ENCODE measurements around the gene RELN. TPM values are rescaled to one million over a fixed set of nuclear protein-coding genes. Genes with fewer than 3 reads are reported as not detected.
A peak's percentile ranks its signal among the peaks of the same experiment; 100 is the strongest.

RELN gene
- total RNA-seq, 1 experiment from 2014 or later: 0.57 TPM

- no peak for DNase-seq (ENCODE audit: extremely low read depth, low read depth)
These were observed 298.2 kb downstream of the RELN start for GRCh38 chr7:103691291-103691690.

DNA sequence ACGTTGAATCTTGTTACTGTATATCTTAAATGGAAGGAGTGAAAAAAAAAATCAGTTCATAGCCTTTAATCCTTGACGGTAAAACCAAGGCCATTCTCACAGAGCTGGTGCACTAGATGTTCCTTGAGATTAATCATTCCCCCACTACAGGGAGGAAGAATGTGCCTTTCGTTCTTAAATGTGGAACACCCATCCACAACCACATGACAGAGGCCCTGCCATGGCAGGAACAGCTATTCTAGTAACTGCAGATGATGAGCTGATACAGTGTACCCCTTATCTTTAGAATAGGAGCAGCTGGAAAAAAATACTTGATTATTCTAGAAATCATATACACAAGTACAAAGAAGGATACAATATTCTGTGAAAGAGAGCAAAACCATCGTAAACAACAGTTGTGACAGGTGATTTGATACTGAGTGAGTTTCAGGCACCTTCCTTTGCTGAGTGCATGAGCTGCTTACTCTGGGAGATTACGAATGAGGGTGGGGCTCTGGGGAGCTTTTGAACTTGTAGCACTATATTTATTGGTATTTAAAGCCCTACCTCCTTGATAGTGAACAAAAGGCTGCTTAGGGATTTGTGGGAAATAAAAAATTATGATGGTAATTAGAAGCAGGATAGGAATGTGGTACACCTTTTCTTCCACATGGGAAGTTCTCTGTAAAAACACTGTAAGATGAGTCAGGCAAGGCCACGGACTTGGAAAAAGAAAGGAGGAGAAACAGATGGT is 299.1 kb downstream of the RELN start:
- DNase-seq (ENCODE audit: extremely low read depth, low read depth): no peak

DNA sequence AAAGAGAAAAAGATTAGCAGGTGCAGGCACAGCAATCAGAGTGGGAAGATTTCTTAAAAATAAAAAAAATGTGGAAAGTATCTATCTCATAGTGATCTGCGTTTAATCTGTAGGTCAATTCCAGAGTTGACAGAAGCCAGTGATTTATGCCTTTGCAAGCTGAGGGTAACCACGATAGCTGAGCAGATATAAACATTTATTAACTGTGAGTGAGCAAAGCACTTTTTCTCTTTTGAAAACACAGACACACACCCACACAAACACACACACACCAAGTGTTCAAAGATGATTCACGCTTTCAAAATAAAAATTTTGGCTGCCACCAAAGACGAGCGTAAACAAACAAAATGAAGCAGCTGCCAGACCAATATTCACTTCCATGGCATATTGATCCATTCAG is 300.2 kb downstream of the RELN start:
- DNase-seq (ENCODE audit: extremely low read depth, low read depth): no peak

DNA sequence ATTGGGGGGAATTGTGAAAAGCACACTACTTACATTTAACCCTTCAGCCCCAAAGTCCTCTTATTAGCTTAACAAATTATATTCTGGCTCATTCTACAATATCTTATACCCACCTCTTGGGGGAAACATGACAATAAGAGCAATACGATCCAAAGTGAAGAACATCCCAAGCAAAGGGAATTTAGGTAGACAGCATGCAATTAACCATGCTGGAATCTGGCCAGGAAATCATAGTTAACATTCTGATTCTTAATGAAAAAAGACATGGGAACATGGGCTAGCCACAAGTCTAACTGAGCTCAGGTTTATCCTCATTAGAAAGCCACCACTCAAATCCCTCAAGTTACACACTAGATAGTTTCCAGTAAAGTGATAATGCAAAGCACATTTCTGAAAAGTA is 301.5 kb downstream of the RELN start:
- no peak for DNase-seq (ENCODE audit: extremely low read depth, low read depth)

DNA sequence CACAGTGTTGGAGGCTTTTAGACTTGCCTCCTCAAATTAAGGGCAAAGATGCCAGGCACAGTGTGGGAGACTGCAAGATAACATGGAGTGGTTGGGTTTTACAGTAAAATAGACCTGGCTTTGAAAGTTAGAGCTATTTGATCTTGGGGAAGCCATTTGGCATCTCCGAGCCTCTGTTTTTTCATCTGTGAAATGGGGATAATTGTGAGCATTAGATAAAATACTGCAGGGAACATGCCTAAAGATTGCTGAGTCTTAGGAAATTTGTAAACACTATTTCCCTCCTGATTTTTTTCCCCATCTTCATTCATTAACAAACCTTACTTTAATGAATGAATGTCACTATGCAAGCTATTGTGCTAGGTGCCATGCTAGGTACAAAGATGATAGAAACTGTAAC is 302.2 kb downstream of the RELN start:
- DNase-seq (ENCODE audit: extremely low read depth, low read depth): no peak

DNA sequence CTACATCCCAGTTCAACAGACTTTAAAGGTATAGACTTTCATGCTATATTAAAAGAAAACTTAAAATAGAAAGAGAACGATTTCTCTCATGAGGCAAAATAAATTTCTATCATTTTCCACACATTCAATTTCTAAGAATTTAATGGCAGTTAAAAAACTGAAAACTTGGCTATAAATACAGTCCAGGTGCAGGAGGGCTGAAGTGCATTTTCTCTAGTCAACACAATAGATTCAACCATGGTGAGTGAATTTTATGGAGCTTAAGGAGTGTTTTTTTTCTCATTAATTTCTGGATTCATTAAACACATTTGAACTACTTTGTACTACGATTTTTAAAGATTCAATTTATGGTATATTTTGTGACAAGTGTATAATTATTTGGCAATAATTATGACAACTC is 302.7 kb downstream of the RELN start:
- no peak for DNase-seq (ENCODE audit: extremely low read depth, low read depth)

DNA sequence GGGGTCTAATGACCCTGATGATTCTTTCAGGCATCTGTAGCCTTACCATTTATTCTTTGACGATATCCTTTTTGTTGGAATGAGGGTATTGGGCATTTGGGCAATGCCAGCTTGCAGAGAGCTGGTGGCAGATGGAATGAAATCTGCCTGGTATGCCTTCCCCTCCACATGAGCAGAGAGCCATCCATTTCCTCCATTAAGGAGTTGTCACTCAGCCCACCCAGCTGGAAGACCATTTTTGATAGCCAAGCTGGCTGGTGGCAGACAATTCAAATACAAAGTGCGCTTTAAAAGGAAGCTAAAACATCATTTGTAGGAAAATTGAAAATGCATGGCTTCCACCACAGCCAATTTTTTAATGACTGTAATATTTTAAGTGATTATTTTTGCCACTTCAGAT is 303.4 kb downstream of the RELN start:
- DNase-seq (ENCODE audit: extremely low read depth, low read depth): no peak

DNA sequence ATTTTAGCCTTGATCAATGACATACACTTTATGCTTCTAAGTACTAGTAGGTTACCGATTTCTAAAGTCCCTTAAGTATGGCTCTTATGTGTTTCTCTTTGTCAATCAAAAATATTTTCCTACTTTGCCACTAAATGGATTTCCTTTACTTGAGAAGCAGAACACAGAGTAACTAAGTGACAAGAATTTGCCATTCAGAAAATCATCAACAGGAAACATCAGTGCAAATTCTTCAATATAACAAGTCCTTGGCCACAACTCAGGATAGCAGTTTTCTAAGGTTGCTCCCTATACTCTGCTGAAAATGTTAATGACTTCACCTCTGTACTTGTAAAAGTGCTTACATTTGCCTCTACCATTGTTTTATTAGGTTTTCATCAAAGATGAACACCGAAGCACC is 303.8 kb downstream of the RELN start:
- no peak for DNase-seq (ENCODE audit: extremely low read depth, low read depth)

DNA sequence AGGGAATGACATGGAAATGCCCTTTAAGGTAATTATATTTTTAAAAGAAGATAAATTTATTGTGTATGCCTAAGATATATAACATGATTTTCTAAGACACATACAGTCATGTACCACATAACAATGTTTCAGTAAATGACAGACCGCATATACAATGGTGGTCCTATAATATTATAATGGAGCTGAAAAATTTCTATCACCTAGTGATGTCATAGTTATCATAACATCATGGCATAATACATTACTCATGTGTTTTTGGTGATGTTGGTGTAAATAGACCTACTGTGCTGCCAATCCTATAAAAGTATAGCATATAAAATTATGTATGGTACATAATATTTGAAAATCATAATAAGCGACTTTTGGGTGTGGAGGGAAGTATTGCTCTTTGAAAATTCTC is 306.1 kb downstream of the RELN start:
- no peak for DNase-seq (ENCODE audit: extremely low read depth, low read depth)

- DNase-seq (ENCODE audit: extremely low read depth, low read depth): no peak
These were observed 309.0 kb downstream of the RELN start for GRCh38 chr7:103680161-103681144.

DNA sequence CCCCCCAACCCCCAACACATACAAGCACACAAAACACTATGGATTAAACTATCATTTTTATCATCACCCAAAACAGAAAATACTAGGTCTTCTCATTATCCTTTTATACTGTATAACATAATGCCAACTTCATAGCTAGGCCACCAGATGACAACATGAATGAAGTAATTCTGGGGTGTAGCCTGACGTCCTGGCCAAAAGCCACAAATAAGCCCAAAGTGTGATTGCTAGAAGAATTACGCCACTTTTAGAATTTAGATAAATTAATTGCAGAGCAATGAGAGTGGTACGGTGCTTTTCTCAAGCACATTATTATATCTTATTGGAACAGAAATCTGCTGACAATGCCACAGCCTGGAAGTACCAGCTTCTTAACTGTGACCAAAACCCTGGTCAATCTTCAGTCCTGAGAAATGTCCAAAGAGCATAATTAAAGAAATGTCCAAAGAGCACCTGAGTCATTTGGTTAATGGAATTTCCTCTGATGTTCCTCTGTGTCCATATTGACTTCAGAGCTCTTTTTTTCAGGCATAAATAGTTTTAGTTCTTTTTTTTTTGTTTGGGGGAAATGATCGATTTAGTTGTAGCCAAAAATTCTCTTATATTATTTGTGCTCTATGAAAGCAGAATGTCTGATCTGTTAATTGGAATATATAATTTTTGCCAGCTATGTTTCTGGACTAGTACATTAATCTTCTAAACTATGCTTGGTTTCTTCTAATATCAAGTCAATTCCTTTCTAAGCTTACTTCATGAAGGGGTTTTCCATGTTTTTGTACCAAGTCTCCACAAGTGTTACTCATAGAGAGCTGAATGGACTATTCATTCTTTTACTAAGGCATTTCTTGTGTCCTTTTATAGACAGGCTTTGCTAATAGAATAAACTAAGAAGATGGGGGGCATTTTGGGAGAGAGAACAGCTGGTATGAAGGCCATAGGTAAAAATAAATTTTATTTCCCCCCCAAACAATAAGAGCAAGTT is 310.0 kb downstream of the RELN start:
- no peak for DNase-seq (ENCODE audit: extremely low read depth, low read depth)

GRCh38 chr7:103668279-103668941 is 321.0 kb downstream of the RELN start:
- DNase-seq (ENCODE audit: extremely low read depth, low read depth): no peak

DNA sequence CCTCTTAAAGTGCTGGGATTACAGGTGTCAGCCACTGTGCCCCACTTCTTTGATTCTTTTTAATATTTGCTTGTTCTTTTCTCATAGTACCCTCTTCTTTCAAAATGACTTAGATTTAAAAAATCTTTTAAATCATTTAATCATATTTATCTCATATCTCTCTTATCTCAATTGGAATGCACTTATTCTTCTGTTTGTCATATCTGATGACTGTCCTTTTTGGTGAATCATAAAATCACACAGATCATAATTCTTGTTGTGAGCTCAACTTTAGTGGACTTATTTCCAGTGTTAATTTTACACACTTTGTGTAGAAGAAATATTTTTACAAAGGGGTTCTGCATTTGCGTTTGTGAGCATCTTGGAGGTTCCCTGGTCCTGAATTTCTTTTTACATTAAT is 323.1 kb downstream of the RELN start:
- DNase-seq (ENCODE audit: extremely low read depth, low read depth): no peak

DNA sequence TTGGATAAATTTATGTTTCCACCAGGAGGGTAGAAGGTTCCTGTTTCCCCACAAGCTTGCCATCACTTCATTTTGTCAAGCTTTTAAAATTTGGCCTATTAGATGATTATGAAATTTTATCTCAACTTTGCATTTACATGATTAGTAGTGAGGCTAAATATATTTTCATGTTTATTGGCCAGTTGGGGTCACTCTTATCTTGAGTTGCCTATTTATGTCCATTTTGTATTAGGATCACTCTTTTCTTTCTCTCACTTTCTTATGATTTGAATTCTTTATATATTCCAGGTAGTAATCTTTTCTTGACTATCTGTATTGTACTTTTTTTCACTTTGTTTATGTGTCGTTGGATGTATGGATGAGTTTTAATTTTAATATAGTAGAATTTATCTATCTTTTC is 324.9 kb downstream of the RELN start:
- no peak for DNase-seq (ENCODE audit: extremely low read depth, low read depth)

DNA sequence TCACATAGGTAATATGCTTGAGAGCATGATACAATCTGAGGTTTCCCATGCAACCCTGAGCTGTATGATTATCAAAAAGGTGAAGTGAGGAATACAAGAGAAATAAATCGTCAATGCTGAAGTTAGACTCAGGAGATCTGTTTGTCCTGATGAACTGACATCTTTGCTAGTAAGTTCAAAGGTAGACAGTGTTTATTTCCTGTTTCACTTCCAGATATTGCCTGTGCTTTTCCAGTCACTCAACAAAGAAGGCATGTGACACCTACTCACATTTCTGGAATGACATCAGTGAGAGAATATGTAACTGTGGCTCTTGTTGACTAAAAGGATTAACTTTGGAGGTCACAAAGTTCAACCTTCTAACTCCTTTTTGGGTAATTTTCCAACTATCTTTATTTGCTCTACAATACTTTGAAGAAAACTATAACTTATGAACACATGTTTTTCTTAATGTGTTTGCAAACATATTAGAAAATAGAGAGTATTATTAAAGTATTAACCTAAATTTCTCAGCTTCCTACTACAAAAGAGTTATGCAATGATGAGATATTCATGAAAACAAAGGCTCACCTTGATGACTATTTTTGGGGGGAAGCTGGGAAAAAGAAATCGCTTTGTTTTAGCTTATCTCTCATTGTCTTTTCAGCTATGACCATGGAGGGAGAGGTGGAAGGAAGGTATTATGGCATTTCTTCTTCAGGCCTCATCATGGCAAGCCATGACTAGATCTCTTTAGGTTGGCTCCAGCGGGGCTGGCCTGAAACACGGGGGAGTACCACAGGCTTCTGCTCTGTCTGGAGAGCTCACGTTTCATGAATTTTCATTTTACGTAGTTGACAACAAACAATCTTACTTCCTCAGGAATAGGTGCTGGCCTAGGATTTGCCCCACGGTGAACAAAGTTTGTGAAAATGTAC is 328.7 kb downstream of the RELN start:
- peak; percentile 39 for DNase-seq (ENCODE audit: extremely low read depth, low read depth)

DNA sequence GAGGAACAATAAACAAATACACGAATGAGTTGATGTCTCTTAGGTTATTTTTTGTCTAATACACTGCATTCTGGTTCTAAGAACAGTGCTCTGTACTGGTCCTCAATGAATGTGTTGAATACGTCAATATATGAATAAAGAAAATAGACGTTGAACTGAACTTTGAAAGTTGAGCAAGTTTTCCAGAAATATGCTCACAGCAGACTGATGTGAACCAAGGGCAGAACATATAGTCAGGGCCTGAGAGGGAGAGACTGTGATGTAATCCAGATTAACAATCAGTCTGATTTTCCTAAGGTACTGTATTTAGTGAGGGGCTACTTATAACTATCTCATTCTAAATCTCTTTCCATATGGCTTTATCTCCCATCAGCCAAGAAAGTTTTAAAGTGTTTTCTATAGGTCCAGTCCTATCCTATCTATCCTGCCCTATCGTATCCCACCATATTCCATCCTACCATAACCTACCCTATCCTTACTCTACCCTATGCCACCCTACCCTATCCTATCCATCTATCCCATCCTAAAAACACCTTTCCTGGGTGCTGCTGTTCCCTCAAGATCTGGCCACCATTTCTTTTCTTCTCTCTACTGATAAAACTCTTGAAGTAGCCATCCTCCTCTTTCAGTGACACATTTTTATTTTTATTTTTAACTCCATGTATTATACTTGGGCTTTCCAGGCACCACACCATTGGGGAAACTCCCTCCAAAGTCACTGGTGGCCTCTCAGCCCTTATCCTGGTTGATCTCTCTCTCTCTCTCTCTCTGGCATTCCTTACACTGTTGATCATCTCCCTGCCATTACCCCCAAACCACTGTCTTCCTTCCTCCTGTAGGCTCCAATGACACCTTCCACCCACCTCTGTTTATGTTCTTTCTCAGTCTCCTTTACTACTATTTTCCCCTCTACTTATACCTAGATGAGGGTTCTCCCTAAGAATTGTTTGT is 331.1 kb downstream of the RELN start:
- no peak for DNase-seq (ENCODE audit: extremely low read depth, low read depth)

GRCh38 chr7:103657474-103657894 is 332.0 kb downstream of the RELN start:
- no peak for DNase-seq (ENCODE audit: extremely low read depth, low read depth)

DNA sequence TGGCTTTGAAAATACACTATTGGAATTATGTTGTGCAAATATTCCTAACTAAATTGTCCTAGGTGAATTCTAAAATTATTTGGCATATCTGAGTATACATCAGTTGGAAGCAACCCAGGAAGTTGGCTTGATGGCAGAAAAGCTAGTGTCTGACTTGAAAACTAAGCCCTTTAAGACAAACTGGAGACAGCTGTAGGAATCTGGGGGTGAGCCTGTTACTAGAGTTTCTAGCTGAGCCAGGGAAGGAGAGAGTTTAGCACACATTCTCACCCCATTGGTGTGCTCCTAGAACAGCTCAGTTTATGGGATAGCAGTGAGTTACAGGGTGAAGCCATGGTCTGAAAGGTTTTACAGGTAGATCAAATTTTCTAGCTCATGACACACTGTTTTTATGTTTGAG is 333.2 kb downstream of the RELN start:
- no peak for DNase-seq (ENCODE audit: extremely low read depth, low read depth)
